ENCODE results near the gene UBR2. TPM values are rescaled to one million over a fixed set of nuclear protein-coding genes. Genes with fewer than 3 reads are reported as not detected.
A peak's percentile ranks its signal among the peaks of the same experiment; 100 is the strongest.

UBR2 gene
- total and polyA plus RNA-seq, 9 of the 15 experiments (the other 6 are each of a cell fraction or from before 2014, with no cell fraction given): 9.1 to 38.9 (median 23.4) TPM

GRCh38 chr6:42661540-42662153 is 97.8 kb downstream of the UBR2 start (continued):
- TF ChIP-seq, protein P1, sequence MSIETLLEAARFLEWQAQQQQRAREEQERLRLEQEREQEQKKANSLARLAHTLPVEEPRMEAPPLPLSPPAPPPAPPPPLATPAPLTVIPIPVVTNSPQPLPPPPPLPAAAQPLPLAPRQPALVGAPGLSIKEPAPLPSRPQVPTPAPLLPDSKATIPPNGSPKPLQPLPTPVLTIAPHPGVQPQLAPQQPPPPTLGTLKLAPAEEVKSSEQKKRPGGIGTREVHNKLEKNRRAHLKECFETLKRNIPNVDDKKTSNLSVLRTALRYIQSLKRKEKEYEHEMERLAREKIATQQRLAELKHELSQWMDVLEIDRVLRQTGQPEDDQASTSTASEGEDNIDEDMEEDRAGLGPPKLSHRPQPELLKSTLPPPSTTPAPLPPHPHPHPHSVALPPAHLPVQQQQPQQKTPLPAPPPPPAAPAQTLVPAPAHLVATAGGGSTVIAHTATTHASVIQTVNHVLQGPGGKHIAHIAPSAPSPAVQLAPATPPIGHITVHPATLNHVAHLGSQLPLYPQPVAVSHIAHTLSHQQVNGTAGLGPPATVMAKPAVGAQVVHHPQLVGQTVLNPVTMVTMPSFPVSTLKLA (conservative IDR thresholded peaks at IDR 0.05): peak; percentile 28 to 38; a peak in 1 of 4 replicates
- TF ChIP-seq ZFX (CRISPR knock-in tag; IDR thresholded peaks at IDR 0.05): no peak
- no peak for TF ChIP-seq TCF15 (CRISPR knock-in tag; IDR thresholded peaks at IDR 0.05)
- no peak for TF ChIP-seq ARHGAP35 (IDR thresholded peaks at IDR 0.05; ENCODE audit: partially characterized antibody)
- TF ChIP-seq BRCA1 (IDR thresholded peaks at IDR 0.05): no peak
- TF ChIP-seq BRCA1 (CRISPR knock-in tag; IDR thresholded peaks at IDR 0.05): no peak
- TF ChIP-seq U2AF1 (optimal IDR thresholded peaks at IDR 0.05; ENCODE audit: low read depth, low read length): peak; percentile 17
- TF ChIP-seq ZFP1 (CRISPR knock-in tag; IDR thresholded peaks at IDR 0.05): no peak
- TF ChIP-seq CTCFL (IDR thresholded peaks at IDR 0.05; ENCODE audit: borderline replicate concordance, insufficient read depth, low read depth, low read length, poor library complexity, severe bottlenecking): peak; percentile 69
- no peak for TF ChIP-seq MYC (IDR thresholded peaks at IDR 0.05; ENCODE audit: low read depth, low read length)
- TF ChIP-seq MYC (CRISPR knock-in tag; IDR thresholded peaks at IDR 0.05; ENCODE audit: borderline replicate concordance, low read depth): no peak
- no peak for TF ChIP-seq ELF4 (CRISPR knock-in tag; IDR thresholded peaks at IDR 0.05)
- TF ChIP-seq, protein P2, sequence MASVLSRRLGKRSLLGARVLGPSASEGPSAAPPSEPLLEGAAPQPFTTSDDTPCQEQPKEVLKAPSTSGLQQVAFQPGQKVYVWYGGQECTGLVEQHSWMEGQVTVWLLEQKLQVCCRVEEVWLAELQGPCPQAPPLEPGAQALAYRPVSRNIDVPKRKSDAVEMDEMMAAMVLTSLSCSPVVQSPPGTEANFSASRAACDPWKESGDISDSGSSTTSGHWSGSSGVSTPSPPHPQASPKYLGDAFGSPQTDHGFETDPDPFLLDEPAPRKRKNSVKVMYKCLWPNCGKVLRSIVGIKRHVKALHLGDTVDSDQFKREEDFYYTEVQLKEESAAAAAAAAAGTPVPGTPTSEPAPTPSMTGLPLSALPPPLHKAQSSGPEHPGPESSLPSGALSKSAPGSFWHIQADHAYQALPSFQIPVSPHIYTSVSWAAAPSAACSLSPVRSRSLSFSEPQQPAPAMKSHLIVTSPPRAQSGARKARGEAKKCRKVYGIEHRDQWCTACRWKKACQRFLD (CRISPR knock-in tag; IDR thresholded peaks at IDR 0.05): no peak
- TF ChIP-seq SIRT6 (IDR thresholded peaks at IDR 0.05; ENCODE audit: low read depth, low read length): no peak
- TF ChIP-seq NR1H2 (CRISPR knock-in tag; IDR thresholded peaks at IDR 0.05): no peak
- no peak for TF ChIP-seq ZNF75A (CRISPR knock-in tag; IDR thresholded peaks at IDR 0.05)
- no peak for TF ChIP-seq CBFA2T3 (IDR thresholded peaks at IDR 0.05)
- TF ChIP-seq DEAF1 (CRISPR knock-in tag; IDR thresholded peaks at IDR 0.05): peak; percentile 82
- peak; percentile 60 for TF ChIP-seq DACH1 (IDR thresholded peaks at IDR 0.05; ENCODE audit: partially characterized antibody)
- TF ChIP-seq BHLHE40 (IDR thresholded peaks at IDR 0.05; ENCODE audit: low read length): 0 out of 2 replicates have a peak, but pooled peaks have one; percentile 18
- TF ChIP-seq ZC3H11A (IDR thresholded peaks at IDR 0.05; ENCODE audit: low read depth, low read length): no peak
- TF ChIP-seq ZNF197 (CRISPR knock-in tag; IDR thresholded peaks at IDR 0.05; ENCODE audit: low read depth): no peak
- no peak for TF ChIP-seq HMG20B (CRISPR knock-in tag; IDR thresholded peaks at IDR 0.05)
